Panc1 (cell line): Measurements from ENCODE around the gene DCDC2.

Experiments
- CTCF ChIP-seq: fragments of 450-650 bp; IDR thresholded peaks from 2 replicates; pipeline ENCODE4 v1.5.1; 2017; ENCODE audit warnings: mild to moderate bottlenecking
- POLR2AphosphoS5 ChIP-seq: IDR thresholded peaks from 2 replicates; pipeline ENCODE4 v1.6.1; 2012; ENCODE audit warnings: mild to moderate bottlenecking, low read depth, low read length, moderate library complexity
- SIN3A ChIP-seq: IDR thresholded peaks from 2 replicates; pipeline ENCODE4 v1.6.1; 2012; ENCODE audit warnings: low read depth, mild to moderate bottlenecking, low read length, moderate library complexity, borderline replicate concordance; ENCODE audit not compliant: insufficient read depth

GRCh38 chr6:24257282-24257681, 100.6 kb downstream of the DCDC2 start:
- TF ChIP-seq CTCF: peak; percentile 23; the same call in 1 of the 2 replicates
- TF ChIP-seq SIN3A: no peak
- no peak for TF ChIP-seq POLR2AphosphoS5
